ENCODE measurements around the gene NUP205.

NUP205 gene

DNA sequence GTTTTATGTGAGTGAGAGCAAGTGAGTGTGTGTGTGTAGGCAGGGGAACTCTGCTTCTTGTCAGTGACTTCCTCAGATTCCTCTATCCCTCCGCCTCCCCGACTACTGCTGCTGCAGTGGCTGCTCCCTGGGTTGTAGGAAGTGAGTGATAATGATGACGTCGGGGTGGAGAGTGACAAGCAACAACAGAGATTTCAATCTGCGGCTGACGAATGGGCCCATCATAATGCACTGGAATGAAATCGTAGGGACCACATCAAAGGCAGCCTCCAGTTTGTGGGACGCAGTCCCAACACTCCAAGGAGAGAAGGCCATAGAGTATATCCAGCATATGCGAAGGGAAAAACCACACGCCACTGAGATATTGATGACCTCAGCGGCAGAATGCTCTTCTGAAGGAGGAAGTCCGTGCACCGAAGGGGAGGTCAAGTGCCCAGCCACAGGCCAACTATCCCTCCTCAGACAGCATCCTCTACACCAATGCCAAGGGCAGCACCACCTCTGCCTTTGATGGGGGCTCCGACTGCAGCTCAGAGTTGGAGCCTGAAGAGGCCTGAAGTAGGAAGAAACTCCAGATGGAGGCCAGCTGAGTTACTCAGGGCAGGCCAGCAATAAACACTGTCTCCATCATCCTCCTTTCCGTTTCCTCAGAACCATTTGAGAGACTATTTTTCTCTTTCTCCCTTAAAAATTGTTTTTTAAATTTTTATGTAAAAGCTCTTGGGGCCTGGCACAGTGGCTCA is 93.3 kb downstream of the NUP205 start:
- no peak overlapping the region for H3K4me3 ChIP-seq (ENCODE audit: low read depth, low read length)
- DNase-seq (ENCODE audit: low read depth, low spot score), result peak; percentile 53
- TF ChIP-seq, protein P1, sequence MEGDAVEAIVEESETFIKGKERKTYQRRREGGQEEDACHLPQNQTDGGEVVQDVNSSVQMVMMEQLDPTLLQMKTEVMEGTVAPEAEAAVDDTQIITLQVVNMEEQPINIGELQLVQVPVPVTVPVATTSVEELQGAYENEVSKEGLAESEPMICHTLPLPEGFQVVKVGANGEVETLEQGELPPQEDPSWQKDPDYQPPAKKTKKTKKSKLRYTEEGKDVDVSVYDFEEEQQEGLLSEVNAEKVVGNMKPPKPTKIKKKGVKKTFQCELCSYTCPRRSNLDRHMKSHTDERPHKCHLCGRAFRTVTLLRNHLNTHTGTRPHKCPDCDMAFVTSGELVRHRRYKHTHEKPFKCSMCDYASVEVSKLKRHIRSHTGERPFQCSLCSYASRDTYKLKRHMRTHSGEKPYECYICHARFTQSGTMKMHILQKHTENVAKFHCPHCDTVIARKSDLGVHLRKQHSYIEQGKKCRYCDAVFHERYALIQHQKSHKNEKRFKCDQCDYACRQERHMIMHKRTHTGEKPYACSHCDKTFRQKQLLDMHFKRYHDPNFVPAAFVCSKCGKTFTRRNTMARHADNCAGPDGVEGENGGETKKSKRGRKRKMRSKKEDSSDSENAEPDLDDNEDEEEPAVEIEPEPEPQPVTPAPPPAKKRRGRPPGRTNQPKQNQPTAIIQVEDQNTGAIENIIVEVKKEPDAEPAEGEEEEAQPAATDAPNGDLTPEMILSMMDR (IDR thresholded peaks at IDR 0.05; ENCODE audit: low read depth, low read length), result no peak
- in situ Hi-C loops (cut with HindIII; ENCODE audit: low sequenced_read_pairs), result no loop called here

DNA sequence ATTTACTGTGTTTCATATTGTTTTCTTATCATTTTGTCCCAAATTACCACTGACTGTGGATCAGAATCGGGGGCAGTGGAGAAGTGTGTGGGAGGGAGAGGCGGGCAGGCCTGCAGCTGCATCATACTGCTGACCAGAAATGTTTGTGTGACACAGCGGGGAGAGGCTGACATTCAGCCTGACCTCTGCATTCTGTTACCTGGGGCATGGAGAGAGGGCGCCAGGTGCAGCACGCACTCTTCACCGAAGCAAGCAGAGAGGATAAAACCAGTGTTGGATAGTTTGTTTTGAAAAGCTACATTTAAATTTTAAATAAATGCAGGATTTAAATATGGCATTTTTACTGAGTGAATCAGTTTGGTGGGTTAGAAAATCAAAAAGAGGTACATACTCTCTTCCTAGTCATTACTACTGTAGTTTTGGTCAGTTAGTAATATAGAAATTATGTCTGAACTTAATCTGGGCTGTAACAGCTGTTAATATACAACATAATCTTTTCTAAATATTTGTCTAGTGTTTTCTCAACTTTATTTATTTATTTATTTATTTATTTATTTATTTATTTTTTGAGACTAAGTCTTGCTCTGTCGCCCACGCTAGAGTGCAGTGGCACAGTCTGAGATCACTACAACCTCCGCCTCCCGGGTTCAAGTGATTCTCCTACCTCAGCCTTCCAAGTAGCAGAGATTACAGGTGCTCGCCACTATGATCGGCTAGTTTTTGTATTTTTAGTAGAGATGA is 95.8 kb downstream of the NUP205 start:
- TF ChIP-seq, protein P1 (IDR thresholded peaks at IDR 0.05; ENCODE audit: low read depth, low read length), result no peak
- DNase-seq (ENCODE audit: low read depth, low spot score), result no peak
- in situ Hi-C loops (cut with HindIII; ENCODE audit: low sequenced_read_pairs), result no loop called here
- no peak overlapping the region for H3K4me3 ChIP-seq (ENCODE audit: low read depth, low read length)

DNA sequence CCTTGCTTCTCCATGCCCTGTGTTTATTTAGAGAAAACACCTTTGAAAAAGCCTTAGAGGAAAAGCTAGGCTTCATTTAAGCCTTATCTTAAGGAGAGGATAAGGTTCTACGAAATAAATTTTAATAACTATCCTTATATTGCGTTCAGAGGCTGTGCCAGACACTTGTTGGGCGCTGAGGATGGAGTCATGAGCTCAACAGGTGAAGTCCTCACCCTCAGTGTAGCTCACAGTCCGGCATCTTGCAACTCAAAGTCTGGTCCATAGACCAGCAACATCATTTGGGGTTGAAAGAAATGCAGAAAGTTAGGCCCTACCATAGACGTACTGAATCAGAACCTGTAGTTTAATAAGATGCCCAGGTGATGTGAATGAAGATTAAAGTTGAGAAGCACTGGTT is 100.8 kb downstream of the NUP205 start:
- in situ Hi-C loops (cut with HindIII; ENCODE audit: low sequenced_read_pairs), result no loop called here
- TF ChIP-seq, protein P1 (IDR thresholded peaks at IDR 0.05; ENCODE audit: low read depth, low read length), result no peak
- DNase-seq (ENCODE audit: low read depth, low spot score), result no peak
- H3K4me3 ChIP-seq (ENCODE audit: low read depth, low read length), result no peak overlapping the region

DNA sequence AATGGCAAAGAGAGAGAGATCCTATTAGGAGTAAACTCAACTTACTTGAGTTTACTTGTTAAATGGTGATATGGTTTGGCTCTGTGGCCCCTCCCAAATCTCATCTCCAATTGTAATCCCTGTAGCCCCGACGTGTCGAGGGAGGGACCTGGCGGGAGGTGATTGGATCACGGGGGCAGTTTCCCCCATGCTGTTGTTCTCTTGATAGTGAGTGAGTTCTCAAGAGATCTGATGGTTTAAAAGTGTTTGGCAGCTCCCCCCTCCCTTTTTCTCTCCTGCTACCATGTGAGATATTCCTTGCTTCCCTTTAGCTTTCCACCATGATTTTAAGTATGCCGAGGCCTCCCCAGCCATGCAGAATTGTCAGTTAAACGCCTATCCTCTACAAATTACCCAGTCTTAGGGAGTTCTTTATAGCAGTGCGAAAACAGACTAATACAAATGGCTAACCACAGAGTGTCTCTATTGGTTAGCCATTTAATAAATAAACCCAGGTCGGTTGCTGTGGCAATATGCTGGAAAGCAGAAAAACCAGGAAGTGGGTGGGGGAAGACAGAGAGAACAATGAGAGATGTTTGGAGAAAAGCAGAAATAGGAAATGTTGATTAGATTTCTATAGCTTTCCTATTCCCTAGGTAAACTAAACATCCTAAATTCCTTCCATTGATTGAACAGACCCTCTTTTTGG is 101.6 kb downstream of the NUP205 start:
- TF ChIP-seq, protein P1 (IDR thresholded peaks at IDR 0.05; ENCODE audit: low read depth, low read length), result no peak
- H3K4me3 ChIP-seq (ENCODE audit: low read depth, low read length), result no peak overlapping the region
- peak; percentile 32 for DNase-seq (ENCODE audit: low read depth, low spot score)
- in situ Hi-C loops (cut with HindIII; ENCODE audit: low sequenced_read_pairs), result no loop called here

DNA sequence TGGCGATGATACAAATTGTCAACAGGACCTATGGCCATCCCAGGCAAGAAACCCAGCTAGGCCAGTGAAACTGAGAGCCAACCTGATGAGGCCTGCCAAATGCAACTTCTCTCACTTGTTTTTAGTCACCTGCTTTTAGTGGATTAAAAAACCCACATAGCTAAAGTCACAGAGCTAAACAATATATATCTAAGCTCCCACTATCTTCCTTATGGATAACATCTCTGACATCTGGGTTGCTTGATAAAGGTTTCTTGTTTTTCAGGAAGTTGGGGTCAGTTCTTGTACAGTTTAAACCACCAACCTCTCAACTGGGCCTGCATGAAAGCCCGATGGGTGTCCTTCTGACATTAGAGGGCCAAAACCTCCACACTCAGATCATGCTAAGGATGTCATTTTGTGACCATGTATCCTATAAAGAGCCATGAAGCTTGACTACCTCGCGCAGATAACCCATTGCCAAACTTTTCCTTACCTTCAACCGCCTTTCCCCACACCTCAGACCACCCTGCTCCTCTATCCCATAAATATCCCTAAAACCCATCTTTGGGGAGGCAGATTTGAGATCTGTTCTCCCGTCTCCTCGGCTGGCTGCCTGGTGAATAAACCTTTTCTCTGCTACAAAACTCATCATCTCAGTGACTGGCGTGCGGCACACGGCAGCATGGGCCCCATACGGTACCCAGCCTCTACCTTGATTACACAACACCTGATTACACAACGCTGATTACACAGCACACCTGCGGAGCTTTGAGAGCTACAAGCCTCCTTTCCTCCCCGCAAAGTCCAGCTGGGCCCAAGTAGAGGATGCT is 103.8 kb downstream of the NUP205 start:
- DNase-seq (ENCODE audit: low read depth, low spot score), result no peak
- TF ChIP-seq, protein P1 (IDR thresholded peaks at IDR 0.05; ENCODE audit: low read depth, low read length), result no peak
- H3K4me3 ChIP-seq (ENCODE audit: low read depth, low read length), result peak overlapping the region; percentile 84
- in situ Hi-C loops (cut with HindIII; ENCODE audit: low sequenced_read_pairs), result no loop called here

DNA sequence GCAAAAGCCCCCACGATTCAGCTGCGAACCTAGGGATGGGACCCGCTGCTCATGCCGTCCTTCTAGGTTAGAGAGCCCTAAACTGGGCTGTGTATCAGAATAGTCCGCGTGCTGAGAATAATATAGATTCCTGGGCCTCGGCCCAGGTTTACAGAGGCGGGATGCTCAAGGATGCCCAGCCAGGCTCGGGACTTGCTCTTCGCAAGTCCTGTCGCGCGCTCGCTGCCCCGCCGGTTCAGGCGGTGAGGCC is 104.3 kb downstream of the NUP205 start:
- in situ Hi-C loops (cut with HindIII; ENCODE audit: low sequenced_read_pairs), result no loop called here
- DNase-seq (ENCODE audit: low read depth, low spot score), result no peak
- H3K4me3 ChIP-seq (ENCODE audit: low read depth, low read length), result peak overlapping the region; percentile 84
- TF ChIP-seq, protein P1 (IDR thresholded peaks at IDR 0.05; ENCODE audit: low read depth, low read length), result no peak

All from astrocyte of the spinal cord (primary cell).